Kidney epithelial cell (primary cell): ENCODE results near the gene XPO1. TPM values are rescaled to one million over a fixed set of nuclear protein-coding genes. Genes with fewer than 3 reads are reported as not detected.

Source experiments
- DNase-seq: peaks from one replicate; pipeline ENCODE4 v3.0.0-alpha.2; 2010; ENCODE audit warnings: low read depth
- H3K27me3 ChIP-seq: 2 replicates; pipeline ENCODE4 v1.6.0; 2011; ENCODE audit warnings: low read length; ENCODE audit not compliant: control insufficient read depth, insufficient read depth
- H3K36me3 ChIP-seq: 2 replicates; pipeline ENCODE4 v1.5.1; 2011; ENCODE audit warnings: low read length; ENCODE audit not compliant: control insufficient read depth, insufficient read depth
- H3K4me3 ChIP-seq: 2 replicates; pipeline ENCODE4 v1.5.1; 2011; ENCODE audit warnings: low read depth, mild to moderate bottlenecking, control low read depth, low read length
- total RNA-seq: library from RNA; depleted of rRNA; stranded (reverse); fragments of >200 nt; gene quantifications from 2 replicates; pipeline ENCODE4 v1.2.3, GENCODE V29; 2015
- TF ChIP-seq, protein P1 (sequence below): IDR thresholded peaks from 2 replicates; pipeline ENCODE4 v1.5.1; 2011; ENCODE audit warnings: mild to moderate bottlenecking, moderate library complexity, low read length, control low read depth, inconsistent platforms; ENCODE audit not compliant: insufficient read depth, poor library complexity, severe bottlenecking

The XPO1 gene
- total RNA-seq, 1 donor from 2014 or later: 81.5 TPM

- no peak for DNase-seq
- Histone ChIP-seq H3K4me3 (no peak overlapping the region), H3K36me3 (no peaks in the 10 kb centered on the region), H3K27me3 (no peaks in the 10 kb centered on the region)
- TF ChIP-seq, protein P1, sequence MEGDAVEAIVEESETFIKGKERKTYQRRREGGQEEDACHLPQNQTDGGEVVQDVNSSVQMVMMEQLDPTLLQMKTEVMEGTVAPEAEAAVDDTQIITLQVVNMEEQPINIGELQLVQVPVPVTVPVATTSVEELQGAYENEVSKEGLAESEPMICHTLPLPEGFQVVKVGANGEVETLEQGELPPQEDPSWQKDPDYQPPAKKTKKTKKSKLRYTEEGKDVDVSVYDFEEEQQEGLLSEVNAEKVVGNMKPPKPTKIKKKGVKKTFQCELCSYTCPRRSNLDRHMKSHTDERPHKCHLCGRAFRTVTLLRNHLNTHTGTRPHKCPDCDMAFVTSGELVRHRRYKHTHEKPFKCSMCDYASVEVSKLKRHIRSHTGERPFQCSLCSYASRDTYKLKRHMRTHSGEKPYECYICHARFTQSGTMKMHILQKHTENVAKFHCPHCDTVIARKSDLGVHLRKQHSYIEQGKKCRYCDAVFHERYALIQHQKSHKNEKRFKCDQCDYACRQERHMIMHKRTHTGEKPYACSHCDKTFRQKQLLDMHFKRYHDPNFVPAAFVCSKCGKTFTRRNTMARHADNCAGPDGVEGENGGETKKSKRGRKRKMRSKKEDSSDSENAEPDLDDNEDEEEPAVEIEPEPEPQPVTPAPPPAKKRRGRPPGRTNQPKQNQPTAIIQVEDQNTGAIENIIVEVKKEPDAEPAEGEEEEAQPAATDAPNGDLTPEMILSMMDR: no peak
Measured at GRCh38 chr2:61465045-61465444, 73.1 kb downstream of the XPO1 start.

DNA sequence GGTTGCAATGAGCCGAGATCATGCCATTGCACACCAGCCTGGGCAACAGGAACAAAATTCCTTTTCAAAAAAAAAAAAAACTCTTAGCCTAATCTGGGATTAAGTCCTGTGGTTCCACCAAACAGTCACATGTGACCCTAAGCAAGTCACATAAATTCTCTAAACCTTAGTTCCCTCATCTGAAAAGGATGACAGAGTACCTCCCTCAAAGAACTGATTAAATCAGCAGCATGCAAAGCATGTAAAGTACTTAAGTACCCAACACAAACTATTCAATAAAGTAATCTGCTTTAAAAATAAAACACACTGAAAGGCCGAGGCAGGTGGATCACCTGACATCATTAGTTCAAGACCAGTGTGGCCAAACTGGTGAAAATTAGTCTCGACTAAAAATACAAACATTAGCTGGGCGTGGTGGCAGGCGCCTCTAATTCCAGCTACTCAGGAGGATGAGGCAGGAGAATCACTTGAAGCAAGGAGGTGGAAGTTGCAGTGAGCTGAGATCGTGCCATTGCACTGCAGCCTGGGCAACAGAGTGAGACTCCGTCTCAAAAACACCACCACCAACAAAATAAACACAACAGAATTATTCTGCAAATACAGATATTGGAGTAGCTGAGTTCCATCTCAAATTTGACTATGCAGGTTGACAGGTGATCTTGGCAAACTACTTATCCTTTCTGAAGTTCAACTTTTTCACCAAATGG, 74.2 kb downstream of the XPO1 start:
- no peak overlapping the region for H3K4me3 ChIP-seq
- TF ChIP-seq, protein P1: no peak
- no peak for DNase-seq
- H3K36me3 ChIP-seq: no peaks in the 10 kb centered on the region
- H3K27me3 ChIP-seq: no peaks in the 10 kb centered on the region

GRCh38 chr2:61461404-61461803, 76.8 kb downstream of the XPO1 start:
- no peak for DNase-seq
- TF ChIP-seq, protein P1: no peak
- Histone ChIP-seq H3K36me3 (no peaks in the 10 kb centered on the region), H3K4me3 (no peak overlapping the region), H3K27me3 (no peaks in the 10 kb centered on the region)

GRCh38 chr2:61460163-61460562, 78.0 kb downstream of the XPO1 start:
- TF ChIP-seq, protein P1: no peak
- Histone ChIP-seq H3K4me3 (no peak overlapping the region), H3K27me3 (no peaks in the 10 kb centered on the region), H3K36me3 (no peaks in the 10 kb centered on the region)
- DNase-seq: peak; percentile 52

DNA sequence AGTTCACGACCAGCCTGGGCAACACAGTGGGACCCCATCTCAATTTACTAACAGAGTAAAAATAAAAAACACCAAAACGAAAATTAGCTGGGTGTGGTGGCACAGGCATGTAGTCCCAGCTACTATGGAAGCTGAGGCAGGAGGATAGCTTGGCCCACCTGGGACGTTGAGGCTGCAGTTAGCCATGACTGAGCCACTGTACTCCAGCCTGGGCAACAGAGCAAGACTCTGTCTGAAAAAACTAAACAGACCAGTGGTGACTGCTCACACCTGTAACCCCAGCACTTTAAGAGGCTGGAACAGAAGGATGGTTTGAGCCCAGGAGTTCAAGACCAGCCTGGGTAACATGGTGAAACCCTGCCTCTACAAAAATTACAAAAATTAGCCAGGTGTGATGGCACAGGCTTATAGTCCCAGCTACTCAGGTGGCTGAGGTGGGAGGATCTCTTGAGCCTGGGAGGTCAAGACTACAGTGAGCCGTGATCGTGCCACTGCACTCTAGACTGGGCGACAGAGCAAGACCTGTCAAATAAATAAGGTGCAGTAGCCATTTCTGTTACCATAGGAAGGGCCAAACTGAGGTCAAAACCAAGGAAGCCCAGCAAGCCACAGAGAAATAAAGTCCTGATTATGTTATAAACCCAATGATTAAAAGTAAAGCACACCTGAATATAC, 81.3 kb downstream of the XPO1 start:
- no peak for DNase-seq
- TF ChIP-seq, protein P1: no peak
- Histone ChIP-seq H3K36me3 (no peaks in the 10 kb centered on the region), H3K27me3 (no peaks in the 10 kb centered on the region), H3K4me3 (no peak overlapping the region)
